WTC11 (cell line): ENCODE data around the gene RAP1GAP. TPM values are rescaled to one million over a fixed set of nuclear protein-coding genes. Genes with fewer than 3 reads are reported as not detected.

ENCODE experiments used
- ATAC-seq: fragments of 200-7000 bp; cut with Tn5 transposase; 2 replicates; pipeline ENCODE4 v1.10.0; 2021; ENCODE audit warnings: mild to moderate bottlenecking, moderate library complexity
- CTCF ChIA-PET: fragments of 300-600 bp; sonication (Branson Sonifier 250); formaldehyde crosslinking; loops from one replicate; lab custom pipeline; 2021; ENCODE audit warnings: antibody characterized with exemption; lab: Charles Lee
- POLR2A ChIA-PET: fragments of 350-600 bp; sonication (Branson Sonifier 250); formaldehyde crosslinking; loops from one replicate; lab custom pipeline; 2021; ENCODE audit warnings: antibody characterized with exemption; lab: Charles Lee
- DNase-seq: peaks from one replicate; pipeline ENCODE4 v3.0.0; 2021; ENCODE audit warnings: low spot score
- H3K27ac Mint-ChIP-seq: 2 replicates; pipeline ENCODE4 v1.8.0; 2021; ENCODE audit warnings: mixed read lengths
- H3K27me3 Mint-ChIP-seq: 2 replicates; pipeline ENCODE4 v1.8.0; 2021; ENCODE audit warnings: low read depth, mild to moderate bottlenecking, moderate library complexity, mixed read lengths
- H3K36me3 Mint-ChIP-seq: 2 replicates; pipeline ENCODE4 v1.8.0; 2021; ENCODE audit warnings: mixed read lengths
- H3K4me1 Mint-ChIP-seq: 2 replicates; pipeline ENCODE4 v1.8.0; 2022; ENCODE audit warnings: mixed read lengths
- H3K4me3 Mint-ChIP-seq: 2 replicates; pipeline ENCODE4 v1.8.0; 2021; ENCODE audit warnings: mild to moderate bottlenecking, moderate library complexity, mixed read lengths
- H3K9me3 Mint-ChIP-seq: 2 replicates; pipeline ENCODE4 v1.8.0; 2021; ENCODE audit warnings: mixed read lengths
- ATF1 ChIP-seq: sonication (generic); formaldehyde crosslinking; IDR thresholded peaks from 2 replicates; pipeline ENCODE4 v1.8.1; 2023; ENCODE audit warnings: mild to moderate bottlenecking, moderate library complexity, missing genetic modification reagents
- CREB1 ChIP-seq: sonication (generic); formaldehyde crosslinking; IDR thresholded peaks from 2 replicates; pipeline ENCODE4 v1.8.0; 2023; ENCODE audit warnings: mild to moderate bottlenecking, missing genetic modification reagents
- ETV6 ChIP-seq: sonication (generic); formaldehyde crosslinking; IDR thresholded peaks from 2 replicates; pipeline ENCODE4 v1.8.1; 2022; ENCODE audit warnings: mild to moderate bottlenecking, missing genetic modification reagents
- FOXP1 ChIP-seq: sonication (generic); formaldehyde crosslinking; IDR thresholded peaks from 2 replicates; pipeline ENCODE4 v1.8.0; 2022; ENCODE audit warnings: missing genetic modification reagents, mild to moderate bottlenecking, moderate library complexity, borderline replicate concordance
- GRHL2 ChIP-seq: fragments of 250-450 bp; sonication (Bioruptor Pico); IDR thresholded peaks from 2 replicates; pipeline ENCODE4 v1.8.0; 2022; ENCODE audit warnings: mild to moderate bottlenecking, moderate library complexity; ENCODE audit not compliant: insufficient replicate concordance, severe bottlenecking
- GTF2I ChIP-seq: fragments of 250-450 bp; sonication (Bioruptor Pico); conservative IDR thresholded peaks from 2 replicates; pipeline ENCODE4 v1.4.0; 2021; ENCODE audit warnings: mild to moderate bottlenecking
- JAZF1 ChIP-seq: fragments of 250-450 bp; sonication (Bioruptor Pico); IDR thresholded peaks from 2 replicates; pipeline ENCODE4 v1.9.0; 2021; ENCODE audit warnings: moderate library complexity, mild to moderate bottlenecking, inconsistent platforms
- RELA ChIP-seq: sonication (generic); formaldehyde crosslinking; IDR thresholded peaks from 2 replicates; pipeline ENCODE4 v1.8.1; 2022; ENCODE audit warnings: missing genetic modification reagents, mild to moderate bottlenecking, borderline replicate concordance
- RORB ChIP-seq: fragments of 250-450 bp; sonication (Bioruptor Pico); IDR thresholded peaks from 2 replicates; pipeline ENCODE4 v1.9.0; 2021; ENCODE audit warnings: mild to moderate bottlenecking
- SP1 ChIP-seq: sonication (generic); formaldehyde crosslinking; conservative IDR thresholded peaks from 2 replicates; pipeline ENCODE4 v1.8.1; 2022; ENCODE audit warnings: missing genetic modification reagents
- ZNF219 ChIP-seq: sonication (generic); formaldehyde crosslinking; IDR thresholded peaks from 2 replicates; pipeline ENCODE4 v1.8.0; 2023; ENCODE audit warnings: missing genetic modification reagents, mild to moderate bottlenecking, borderline replicate concordance
- total RNA-seq: library from RNA; stranded (reverse); gene quantifications from 3 replicates; pipeline ENCODE4 v1.2.3, GENCODE V29; 2021
- TF ChIP-seq, protein P1 (sequence below): sonication (generic); formaldehyde crosslinking; IDR thresholded peaks from 2 replicates; pipeline ENCODE4 v1.8.0; 2023; ENCODE audit warnings: missing genetic modification reagents, mild to moderate bottlenecking, borderline replicate concordance
- TF ChIP-seq, protein P2 (sequence below): fragments of 250-450 bp; sonication (Bioruptor Pico); IDR thresholded peaks from 2 replicates; pipeline ENCODE4 v1.9.0; 2021; ENCODE audit warnings: mild to moderate bottlenecking, borderline replicate concordance
- TF ChIP-seq, protein P3 (sequence below): sonication (generic); formaldehyde crosslinking; IDR thresholded peaks from 2 replicates; pipeline ENCODE4 v1.8.0; 2022; ENCODE audit warnings: mild to moderate bottlenecking, missing genetic modification reagents
- TF ChIP-seq, protein P4 (sequence below): fragments of 250-450 bp; sonication (Bioruptor Pico); IDR thresholded peaks from 2 replicates; pipeline ENCODE4 v1.9.0; 2021; ENCODE audit warnings: mild to moderate bottlenecking
- TF ChIP-seq, protein P5 (sequence below): sonication (generic); formaldehyde crosslinking; conservative IDR thresholded peaks from 2 replicates; pipeline ENCODE4 v1.8.1; 2023; ENCODE audit warnings: mild to moderate bottlenecking, low read depth, missing genetic modification reagents, moderate library complexity
- TF ChIP-seq, protein P6 (sequence below): sonication (generic); formaldehyde crosslinking; conservative IDR thresholded peaks from 2 replicates; pipeline ENCODE4 v1.8.1; 2022; ENCODE audit warnings: mild to moderate bottlenecking, missing genetic modification reagents
- TF ChIP-seq, protein P7 (sequence below): sonication (generic); formaldehyde crosslinking; IDR thresholded peaks from 2 replicates; pipeline ENCODE4 v1.8.0; 2023; ENCODE audit warnings: mild to moderate bottlenecking, missing genetic modification reagents

RAP1GAP gene
- total RNA-seq, 1 experiment from 2014 or later = 7.6 TPM

DNA sequence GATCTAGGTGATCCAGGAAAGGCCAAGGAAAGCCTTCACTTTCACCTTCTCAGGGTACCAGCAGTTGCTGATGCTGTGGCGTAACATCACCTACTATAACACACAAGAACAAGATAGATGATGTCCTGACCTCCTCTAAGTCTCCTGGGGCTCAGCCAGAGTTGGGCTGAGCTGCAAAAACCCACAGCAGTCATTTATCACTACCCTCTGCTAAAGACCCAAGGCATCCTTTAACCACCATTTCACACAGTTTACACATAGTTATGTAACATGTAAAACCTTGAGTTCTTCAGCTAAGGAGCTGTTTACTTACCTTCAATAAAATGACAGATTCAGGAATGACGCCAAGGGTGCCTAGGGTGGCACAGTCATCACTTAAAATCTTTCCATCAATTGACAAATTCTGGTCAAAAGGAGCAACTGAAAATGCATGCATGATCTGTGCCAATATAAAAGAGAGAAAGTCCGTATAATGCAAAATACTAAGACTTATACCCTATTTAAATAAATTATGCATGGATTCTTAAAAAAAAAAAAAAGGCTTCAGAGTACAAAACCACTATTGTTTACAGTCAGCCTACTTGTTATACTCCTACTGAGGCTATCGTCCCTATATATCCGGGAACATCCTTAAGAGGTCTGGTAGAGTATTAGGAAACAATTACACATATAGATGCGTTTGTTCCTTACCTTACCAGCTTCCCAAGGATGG lies 20.7 kb upstream of the RAP1GAP start:
- POLR2A ChIA-PET = no interaction called here
- Mint-ChIP-seq H3K4me1 (no peaks in the 10 kb centered on the region), H3K4me3 (no peak overlapping the region), H3K27me3 (no peaks in the 10 kb centered on the region), H3K27ac (no peak overlapping the region), H3K36me3 (peaks cover 67% of the 10 kb centered on the region), H3K9me3 (no peaks in the 10 kb centered on the region)
- CTCF ChIA-PET = no interaction called here
- DNase-seq (no peak), ATAC-seq (no peak)
- TF ChIP-seq ETV6 (CRISPR knock-in tag) (no peak), GTF2I (no peak), GRHL2 (CRISPR knock-in tag) (no peak), ATF1 (CRISPR knock-in tag) (no peak), JAZF1 (CRISPR knock-in tag) (no peak), FOXP1 (CRISPR knock-in tag) (no peak), SP1 (CRISPR knock-in tag) (no peak), ZNF219 (CRISPR knock-in tag) (no peak), RORB (CRISPR knock-in tag) (no peak), RELA (no peak), CREB1 (CRISPR knock-in tag) (no peak)
- TF ChIP-seq, protein P1, sequence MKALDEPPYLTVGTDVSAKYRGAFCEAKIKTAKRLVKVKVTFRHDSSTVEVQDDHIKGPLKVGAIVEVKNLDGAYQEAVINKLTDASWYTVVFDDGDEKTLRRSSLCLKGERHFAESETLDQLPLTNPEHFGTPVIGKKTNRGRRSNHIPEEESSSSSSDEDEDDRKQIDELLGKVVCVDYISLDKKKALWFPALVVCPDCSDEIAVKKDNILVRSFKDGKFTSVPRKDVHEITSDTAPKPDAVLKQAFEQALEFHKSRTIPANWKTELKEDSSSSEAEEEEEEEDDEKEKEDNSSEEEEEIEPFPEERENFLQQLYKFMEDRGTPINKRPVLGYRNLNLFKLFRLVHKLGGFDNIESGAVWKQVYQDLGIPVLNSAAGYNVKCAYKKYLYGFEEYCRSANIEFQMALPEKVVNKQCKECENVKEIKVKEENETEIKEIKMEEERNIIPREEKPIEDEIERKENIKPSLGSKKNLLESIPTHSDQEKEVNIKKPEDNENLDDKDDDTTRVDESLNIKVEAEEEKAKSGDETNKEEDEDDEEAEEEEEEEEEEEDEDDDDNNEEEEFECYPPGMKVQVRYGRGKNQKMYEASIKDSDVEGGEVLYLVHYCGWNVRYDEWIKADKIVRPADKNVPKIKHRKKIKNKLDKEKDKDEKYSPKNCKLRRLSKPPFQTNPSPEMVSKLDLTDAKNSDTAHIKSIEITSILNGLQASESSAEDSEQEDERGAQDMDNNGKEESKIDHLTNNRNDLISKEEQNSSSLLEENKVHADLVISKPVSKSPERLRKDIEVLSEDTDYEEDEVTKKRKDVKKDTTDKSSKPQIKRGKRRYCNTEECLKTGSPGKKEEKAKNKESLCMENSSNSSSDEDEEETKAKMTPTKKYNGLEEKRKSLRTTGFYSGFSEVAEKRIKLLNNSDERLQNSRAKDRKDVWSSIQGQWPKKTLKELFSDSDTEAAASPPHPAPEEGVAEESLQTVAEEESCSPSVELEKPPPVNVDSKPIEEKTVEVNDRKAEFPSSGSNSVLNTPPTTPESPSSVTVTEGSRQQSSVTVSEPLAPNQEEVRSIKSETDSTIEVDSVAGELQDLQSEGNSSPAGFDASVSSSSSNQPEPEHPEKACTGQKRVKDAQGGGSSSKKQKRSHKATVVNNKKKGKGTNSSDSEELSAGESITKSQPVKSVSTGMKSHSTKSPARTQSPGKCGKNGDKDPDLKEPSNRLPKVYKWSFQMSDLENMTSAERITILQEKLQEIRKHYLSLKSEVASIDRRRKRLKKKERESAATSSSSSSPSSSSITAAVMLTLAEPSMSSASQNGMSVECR = no peak
- TF ChIP-seq, protein P2, sequence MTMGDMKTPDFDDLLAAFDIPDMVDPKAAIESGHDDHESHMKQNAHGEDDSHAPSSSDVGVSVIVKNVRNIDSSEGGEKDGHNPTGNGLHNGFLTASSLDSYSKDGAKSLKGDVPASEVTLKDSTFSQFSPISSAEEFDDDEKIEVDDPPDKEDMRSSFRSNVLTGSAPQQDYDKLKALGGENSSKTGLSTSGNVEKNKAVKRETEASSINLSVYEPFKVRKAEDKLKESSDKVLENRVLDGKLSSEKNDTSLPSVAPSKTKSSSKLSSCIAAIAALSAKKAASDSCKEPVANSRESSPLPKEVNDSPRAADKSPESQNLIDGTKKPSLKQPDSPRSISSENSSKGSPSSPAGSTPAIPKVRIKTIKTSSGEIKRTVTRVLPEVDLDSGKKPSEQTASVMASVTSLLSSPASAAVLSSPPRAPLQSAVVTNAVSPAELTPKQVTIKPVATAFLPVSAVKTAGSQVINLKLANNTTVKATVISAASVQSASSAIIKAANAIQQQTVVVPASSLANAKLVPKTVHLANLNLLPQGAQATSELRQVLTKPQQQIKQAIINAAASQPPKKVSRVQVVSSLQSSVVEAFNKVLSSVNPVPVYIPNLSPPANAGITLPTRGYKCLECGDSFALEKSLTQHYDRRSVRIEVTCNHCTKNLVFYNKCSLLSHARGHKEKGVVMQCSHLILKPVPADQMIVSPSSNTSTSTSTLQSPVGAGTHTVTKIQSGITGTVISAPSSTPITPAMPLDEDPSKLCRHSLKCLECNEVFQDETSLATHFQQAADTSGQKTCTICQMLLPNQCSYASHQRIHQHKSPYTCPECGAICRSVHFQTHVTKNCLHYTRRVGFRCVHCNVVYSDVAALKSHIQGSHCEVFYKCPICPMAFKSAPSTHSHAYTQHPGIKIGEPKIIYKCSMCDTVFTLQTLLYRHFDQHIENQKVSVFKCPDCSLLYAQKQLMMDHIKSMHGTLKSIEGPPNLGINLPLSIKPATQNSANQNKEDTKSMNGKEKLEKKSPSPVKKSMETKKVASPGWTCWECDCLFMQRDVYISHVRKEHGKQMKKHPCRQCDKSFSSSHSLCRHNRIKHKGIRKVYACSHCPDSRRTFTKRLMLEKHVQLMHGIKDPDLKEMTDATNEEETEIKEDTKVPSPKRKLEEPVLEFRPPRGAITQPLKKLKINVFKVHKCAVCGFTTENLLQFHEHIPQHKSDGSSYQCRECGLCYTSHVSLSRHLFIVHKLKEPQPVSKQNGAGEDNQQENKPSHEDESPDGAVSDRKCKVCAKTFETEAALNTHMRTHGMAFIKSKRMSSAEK (CRISPR knock-in tag) = no peak
- TF ChIP-seq, protein P3, sequence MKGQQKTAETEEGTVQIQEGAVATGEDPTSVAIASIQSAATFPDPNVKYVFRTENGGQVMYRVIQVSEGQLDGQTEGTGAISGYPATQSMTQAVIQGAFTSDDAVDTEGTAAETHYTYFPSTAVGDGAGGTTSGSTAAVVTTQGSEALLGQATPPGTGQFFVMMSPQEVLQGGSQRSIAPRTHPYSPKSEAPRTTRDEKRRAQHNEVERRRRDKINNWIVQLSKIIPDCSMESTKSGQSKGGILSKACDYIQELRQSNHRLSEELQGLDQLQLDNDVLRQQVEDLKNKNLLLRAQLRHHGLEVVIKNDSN (CRISPR knock-in tag) = no peak
- TF ChIP-seq, protein P4, sequence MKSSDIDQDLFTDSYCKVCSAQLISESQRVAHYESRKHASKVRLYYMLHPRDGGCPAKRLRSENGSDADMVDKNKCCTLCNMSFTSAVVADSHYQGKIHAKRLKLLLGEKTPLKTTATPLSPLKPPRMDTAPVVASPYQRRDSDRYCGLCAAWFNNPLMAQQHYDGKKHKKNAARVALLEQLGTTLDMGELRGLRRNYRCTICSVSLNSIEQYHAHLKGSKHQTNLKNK = no peak
- TF ChIP-seq, protein P5, sequence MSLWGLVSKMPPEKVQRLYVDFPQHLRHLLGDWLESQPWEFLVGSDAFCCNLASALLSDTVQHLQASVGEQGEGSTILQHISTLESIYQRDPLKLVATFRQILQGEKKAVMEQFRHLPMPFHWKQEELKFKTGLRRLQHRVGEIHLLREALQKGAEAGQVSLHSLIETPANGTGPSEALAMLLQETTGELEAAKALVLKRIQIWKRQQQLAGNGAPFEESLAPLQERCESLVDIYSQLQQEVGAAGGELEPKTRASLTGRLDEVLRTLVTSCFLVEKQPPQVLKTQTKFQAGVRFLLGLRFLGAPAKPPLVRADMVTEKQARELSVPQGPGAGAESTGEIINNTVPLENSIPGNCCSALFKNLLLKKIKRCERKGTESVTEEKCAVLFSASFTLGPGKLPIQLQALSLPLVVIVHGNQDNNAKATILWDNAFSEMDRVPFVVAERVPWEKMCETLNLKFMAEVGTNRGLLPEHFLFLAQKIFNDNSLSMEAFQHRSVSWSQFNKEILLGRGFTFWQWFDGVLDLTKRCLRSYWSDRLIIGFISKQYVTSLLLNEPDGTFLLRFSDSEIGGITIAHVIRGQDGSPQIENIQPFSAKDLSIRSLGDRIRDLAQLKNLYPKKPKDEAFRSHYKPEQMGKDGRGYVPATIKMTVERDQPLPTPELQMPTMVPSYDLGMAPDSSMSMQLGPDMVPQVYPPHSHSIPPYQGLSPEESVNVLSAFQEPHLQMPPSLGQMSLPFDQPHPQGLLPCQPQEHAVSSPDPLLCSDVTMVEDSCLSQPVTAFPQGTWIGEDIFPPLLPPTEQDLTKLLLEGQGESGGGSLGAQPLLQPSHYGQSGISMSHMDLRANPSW (CRISPR knock-in tag) = no peak
- TF ChIP-seq, protein P6, sequence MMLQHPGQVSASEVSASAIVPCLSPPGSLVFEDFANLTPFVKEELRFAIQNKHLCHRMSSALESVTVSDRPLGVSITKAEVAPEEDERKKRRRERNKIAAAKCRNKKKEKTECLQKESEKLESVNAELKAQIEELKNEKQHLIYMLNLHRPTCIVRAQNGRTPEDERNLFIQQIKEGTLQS (CRISPR knock-in tag) = no peak
- TF ChIP-seq, protein P7, sequence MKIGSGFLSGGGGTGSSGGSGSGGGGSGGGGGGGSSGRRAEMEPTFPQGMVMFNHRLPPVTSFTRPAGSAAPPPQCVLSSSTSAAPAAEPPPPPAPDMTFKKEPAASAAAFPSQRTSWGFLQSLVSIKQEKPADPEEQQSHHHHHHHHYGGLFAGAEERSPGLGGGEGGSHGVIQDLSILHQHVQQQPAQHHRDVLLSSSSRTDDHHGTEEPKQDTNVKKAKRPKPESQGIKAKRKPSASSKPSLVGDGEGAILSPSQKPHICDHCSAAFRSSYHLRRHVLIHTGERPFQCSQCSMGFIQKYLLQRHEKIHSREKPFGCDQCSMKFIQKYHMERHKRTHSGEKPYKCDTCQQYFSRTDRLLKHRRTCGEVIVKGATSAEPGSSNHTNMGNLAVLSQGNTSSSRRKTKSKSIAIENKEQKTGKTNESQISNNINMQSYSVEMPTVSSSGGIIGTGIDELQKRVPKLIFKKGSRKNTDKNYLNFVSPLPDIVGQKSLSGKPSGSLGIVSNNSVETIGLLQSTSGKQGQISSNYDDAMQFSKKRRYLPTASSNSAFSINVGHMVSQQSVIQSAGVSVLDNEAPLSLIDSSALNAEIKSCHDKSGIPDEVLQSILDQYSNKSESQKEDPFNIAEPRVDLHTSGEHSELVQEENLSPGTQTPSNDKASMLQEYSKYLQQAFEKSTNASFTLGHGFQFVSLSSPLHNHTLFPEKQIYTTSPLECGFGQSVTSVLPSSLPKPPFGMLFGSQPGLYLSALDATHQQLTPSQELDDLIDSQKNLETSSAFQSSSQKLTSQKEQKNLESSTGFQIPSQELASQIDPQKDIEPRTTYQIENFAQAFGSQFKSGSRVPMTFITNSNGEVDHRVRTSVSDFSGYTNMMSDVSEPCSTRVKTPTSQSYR (CRISPR knock-in tag) = no peak
